Motor neuron (in vitro differentiated cells): ENCODE measurements around the gene DIAPH3. TPM values are rescaled to one million over a fixed set of nuclear protein-coding genes. Genes with fewer than 3 reads are reported as not detected.

Source experiments
- ATAC-seq, 8 experiments: fragments of 200-7000 bp; cut with Tn5 transposase; replicated peaks in 6 of 8; 2 replicates each; pipeline ENCODE4 v1.8.0; 2021; ENCODE audit warnings: mild to moderate bottlenecking in 8 of 8, moderate library complexity in 8 of 8
- H3K27ac ChIP-seq, 2 donors: fragments of 250-450 bp; sonication (Bioruptor Pico); 2 replicates each; pipeline ENCODE4 v1.9.0; 2021; ENCODE audit warnings: antibody characterized with exemption in 2 of 2, mild to moderate bottlenecking in 2 of 2, moderate library complexity in 1 of 2
- H3K4me1 ChIP-seq, 2 donors: fragments of 250-450 bp; sonication (Bioruptor Pico); replicated peaks in 1 of 2; 2 replicates each; pipeline ENCODE4 v1.6.1; 2021; ENCODE audit warnings: antibody characterized with exemption in 2 of 2, mild to moderate bottlenecking in 2 of 2, moderate library complexity in 1 of 2
- H3K4me3 ChIP-seq, 5 donors: fragments of 250-450 bp; sonication (Bioruptor Pico); 2 replicates each; pipeline ENCODE4 v1.9.0; 2021; ENCODE audit warnings: antibody characterized with exemption in 5 of 5, mild to moderate bottlenecking in 5 of 5, moderate library complexity in 4 of 5
- WGBS, 10 experiments: fragments of 450-650 bp; shearing (Covaris generic); methylation state at CpG; one replicate each; pipeline ENCODE4 v1.0.0; 2022; 5-methylcytosine and 5-hydroxymethylcytosine counted together
- in situ Hi-C, 9 experiments: fragments of 400-800 bp; cut with MboI; loops; one replicate each; pipeline ENCODE4 v1.15.0; 2021; ENCODE audit warnings: low sequenced_read_pairs in 9 of 9, low pct_unique_long_range_greater_than_20kb in 2 of 9; ENCODE audit not compliant: unreplicated experiment in 9 of 9
- total RNA-seq, 8 experiments: library from RNA; unstranded; fragments of 300-600 nt; gene quantifications; 2 replicates each; pipeline versions ENCODE4 v1.2.3 to v1.2.4, GENCODE V29; 2022

Gene DIAPH3
- total RNA-seq, 8 experiments from 2014 or later = 0.25 to 11.2 (median 3.4) TPM

DNA sequence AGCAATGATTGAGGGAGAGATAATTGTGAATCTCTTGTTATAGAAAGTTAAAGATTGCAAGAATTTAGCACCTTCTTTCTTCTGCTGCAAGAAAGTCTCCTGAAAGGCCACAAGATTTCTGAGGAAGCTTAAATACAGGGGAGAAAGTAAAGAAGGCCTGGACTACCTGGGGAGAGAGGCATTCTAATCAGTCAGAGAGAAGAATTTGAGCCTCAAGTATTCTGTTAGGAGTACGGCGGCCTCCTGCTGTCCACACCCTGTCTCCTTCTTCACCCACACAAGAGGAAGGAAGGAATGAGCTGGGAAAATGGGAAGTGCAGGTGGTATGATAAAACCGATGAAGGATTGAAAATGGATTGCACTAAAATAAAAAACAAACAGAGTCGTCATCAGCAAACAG lies 474.7 kb downstream of the DIAPH3 start:
- WGBS, 10 experiments = 62 to 94% (median 83%) methylated on average over 2 to 4 of the region's 4 CpGs
- in situ Hi-C loops = loop anchor here in 3 of 9 experiments (10.0 to 25.0 kb wide), 5 partner anchors 86 to 648 kb away; no protein-coding TSS in a partner anchor
- H3K27ac ChIP-seq = no peak overlapping the region
- no peak overlapping the region for H3K4me3 ChIP-seq
- peaks cover 7 to 21% of the 10 kb centered on the region in 2 donors for H3K4me1 ChIP-seq
- ATAC-seq = no peak

DNA sequence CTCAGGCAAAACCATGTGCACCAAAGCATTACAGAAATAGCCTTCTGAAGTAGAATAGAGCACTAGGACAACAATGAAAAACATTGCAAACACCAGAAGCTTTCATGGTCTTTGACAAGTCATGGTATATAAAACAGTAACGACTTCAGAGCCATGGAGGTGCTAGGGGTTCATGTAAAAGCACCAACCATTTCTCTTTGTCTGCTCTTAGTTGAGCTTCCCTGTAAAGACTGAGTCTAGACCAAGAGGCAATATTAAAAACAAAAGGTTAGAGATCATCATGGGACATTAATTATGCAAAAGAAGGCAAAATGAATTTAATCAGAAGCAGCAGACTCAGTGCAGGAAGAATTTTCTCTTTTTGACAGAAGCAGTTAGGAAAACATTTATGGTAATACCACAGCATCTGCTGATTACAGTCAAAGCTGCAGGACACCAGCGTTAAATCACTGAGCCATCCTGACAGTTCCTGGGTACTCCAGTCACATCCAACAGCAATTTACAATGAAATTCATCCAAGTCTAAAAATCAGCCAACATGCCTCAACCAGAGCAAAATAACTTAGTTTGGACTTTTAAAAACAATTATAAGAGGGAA lies 476.8 kb downstream of the DIAPH3 start:
- ATAC-seq = peak in 7 of 8 experiments; percentile 28 to 82 (median 60)
- WGBS, 10 experiments = 0 to 60% (median 30%) methylated on average over 2 of the region's 2 CpGs; no CpG with 5 or more reads in 1 of the 10 experiments
- peaks cover 7 to 21% of the 10 kb centered on the region in 2 donors for H3K4me1 ChIP-seq
- H3K4me3 ChIP-seq = no peak overlapping the region
- in situ Hi-C loops = loop anchor here in 3 of 9 experiments (10.0 to 25.0 kb wide), 5 partner anchors 88 to 650 kb away; no protein-coding TSS in a partner anchor
- H3K27ac ChIP-seq = no peak overlapping the region

DNA sequence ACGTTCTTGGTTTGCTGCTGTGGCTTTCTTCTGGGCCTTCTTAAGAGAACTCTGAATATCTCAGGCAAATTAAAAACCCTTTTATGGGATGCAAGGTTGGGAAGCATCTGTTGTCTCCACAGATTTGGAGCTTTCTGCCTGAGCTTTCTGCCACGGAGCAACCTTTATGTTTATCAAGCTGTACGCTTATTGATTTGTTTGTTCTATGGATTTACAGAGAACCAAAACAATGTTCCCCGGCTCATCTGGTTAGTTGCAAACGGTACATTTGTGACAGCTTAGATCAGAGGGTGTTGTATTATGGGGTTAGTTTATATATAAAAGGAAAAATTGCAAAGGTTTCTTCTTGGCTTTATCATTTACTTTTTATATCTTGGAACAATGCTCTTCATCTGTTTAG lies 479.6 kb downstream of the DIAPH3 start:
- no peak overlapping the region for H3K27ac ChIP-seq
- H3K4me1 ChIP-seq = peaks cover 10 to 12% of the 10 kb centered on the region in 2 donors
- H3K4me3 ChIP-seq = no peak overlapping the region
- in situ Hi-C loops = loop anchor here in 3 of 9 experiments (10.0 to 25.0 kb wide), 5 partner anchors 91 to 653 kb away; no protein-coding TSS in a partner anchor
- WGBS, 10 experiments = 67 to 100% (median 89%) methylated on average over 2 to 5 of the region's 5 CpGs; no CpG with 5 or more reads in 2 of the 10 experiments
- no peak for ATAC-seq

DNA sequence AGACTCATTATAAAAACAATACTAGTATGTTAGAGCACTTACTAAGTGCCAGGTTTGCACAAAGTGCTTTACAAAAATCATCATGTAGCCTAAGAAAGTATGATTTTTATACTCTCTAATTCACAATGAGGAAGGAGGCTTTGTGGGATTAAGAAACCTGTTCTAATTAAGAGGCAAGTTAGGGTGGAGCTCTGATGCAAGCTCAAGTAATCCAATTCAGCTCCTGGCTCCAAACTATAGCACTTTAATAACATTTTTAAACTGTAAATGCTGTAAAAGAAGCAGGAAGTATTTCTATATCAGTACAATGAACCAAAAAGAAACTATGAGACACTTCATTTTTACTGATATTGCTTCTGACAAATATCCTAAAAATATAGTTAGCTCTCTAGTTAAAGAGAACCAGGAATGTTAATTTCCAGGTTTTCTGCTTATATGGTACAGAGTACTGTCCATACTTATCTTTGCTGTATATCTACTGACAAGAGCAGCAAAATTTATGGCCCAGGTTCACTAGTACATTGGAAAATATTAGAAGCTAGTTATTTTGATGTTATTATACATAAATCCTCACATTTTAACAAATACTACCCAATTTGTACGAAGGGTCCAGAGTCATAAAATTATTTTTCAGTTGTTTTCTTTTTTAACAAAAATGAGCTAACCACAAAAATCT lies 482.0 kb downstream of the DIAPH3 start:
- ATAC-seq = no peak
- Histone ChIP-seq H3K27ac (no peak overlapping the region), H3K4me1 (peaks cover 7% of the 10 kb centered on the region in 2 donors), H3K4me3 (no peak overlapping the region)
- 88 to 100% (median 90%) methylated on average over 1 of the region's 1 CpG; no CpG with 5 or more reads in 6 of the 10 experiments for WGBS, 10 experiments
- in situ Hi-C loops = loop anchor here in 3 of 9 experiments (10.0 to 25.0 kb wide), 5 partner anchors 93 to 656 kb away; no protein-coding TSS in a partner anchor

DNA sequence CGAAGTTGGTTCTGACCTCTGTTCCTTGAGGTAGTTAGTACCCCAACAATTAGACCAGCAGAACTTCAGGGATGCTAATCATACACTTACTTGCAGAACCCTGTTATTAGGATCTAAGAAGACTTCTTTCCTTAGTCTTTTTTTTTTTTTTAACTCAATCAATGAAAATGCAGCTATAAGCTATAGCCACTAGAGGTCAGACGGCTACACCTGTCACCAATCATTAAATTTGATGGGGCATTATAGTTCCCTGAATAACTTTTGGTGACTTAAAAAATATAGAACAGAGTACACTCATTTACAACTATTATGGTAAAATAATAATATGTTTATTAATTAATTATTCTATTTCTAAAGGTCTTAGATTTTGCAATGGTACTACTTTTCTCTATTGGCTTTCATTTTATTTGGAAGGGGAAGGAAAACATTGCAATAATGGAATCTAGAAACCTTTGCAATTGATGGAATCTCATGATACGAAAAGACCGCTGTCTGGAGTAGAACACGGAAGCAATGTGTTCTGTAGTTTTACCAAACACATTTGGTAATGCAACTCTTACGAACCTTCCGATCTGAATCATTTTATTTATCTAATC lies 483.2 kb downstream of the DIAPH3 start:
- no peak overlapping the region for H3K27ac ChIP-seq
- no peak overlapping the region for H3K4me3 ChIP-seq
- peaks cover 4 to 5% of the 10 kb centered on the region in 2 donors for H3K4me1 ChIP-seq
- 0 to 96% (median 78%) methylated on average over 1 to 7 of the region's 7 CpGs for WGBS, 10 experiments
- in situ Hi-C loops = loop anchor here in 3 of 9 experiments (10.0 to 25.0 kb wide), 5 partner anchors 94 to 657 kb away; no protein-coding TSS in a partner anchor
- ATAC-seq = no peak

DNA sequence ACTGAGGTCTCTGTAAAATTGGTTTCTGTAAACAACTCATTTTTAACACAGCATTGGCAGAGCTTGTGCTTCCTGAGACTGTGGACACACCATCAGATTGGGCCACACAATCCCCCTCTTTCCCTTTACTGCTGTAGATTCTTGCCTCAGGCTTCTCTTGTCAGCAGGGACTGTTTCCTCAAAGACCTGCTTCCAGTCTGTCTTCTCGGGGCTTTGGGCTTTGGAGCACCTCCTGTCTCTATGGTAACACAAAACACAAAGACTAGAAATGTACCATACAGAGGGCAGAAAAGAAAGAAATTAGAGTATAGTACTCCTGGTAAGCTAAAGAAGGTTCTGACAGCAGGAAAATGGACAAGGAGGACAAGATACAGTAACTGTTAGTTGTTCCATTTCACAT lies 484.5 kb downstream of the DIAPH3 start:
- Histone ChIP-seq H3K4me3 (no peak overlapping the region), H3K27ac (no peak overlapping the region), H3K4me1 (peaks cover 4 to 5% of the 10 kb centered on the region in 2 donors)
- peak in 5 of 8 experiments; percentile 29 to 73 (median 42) for ATAC-seq
- 0 to 14% (median 0%) methylated on average over 1 of the region's 1 CpG; no CpG with 5 or more reads in 2 of the 10 experiments for WGBS, 10 experiments
- in situ Hi-C loops = loop anchor here in 3 of 9 experiments (10.0 to 25.0 kb wide), 4 partner anchors 233 to 658 kb away; no protein-coding TSS in a partner anchor

DNA sequence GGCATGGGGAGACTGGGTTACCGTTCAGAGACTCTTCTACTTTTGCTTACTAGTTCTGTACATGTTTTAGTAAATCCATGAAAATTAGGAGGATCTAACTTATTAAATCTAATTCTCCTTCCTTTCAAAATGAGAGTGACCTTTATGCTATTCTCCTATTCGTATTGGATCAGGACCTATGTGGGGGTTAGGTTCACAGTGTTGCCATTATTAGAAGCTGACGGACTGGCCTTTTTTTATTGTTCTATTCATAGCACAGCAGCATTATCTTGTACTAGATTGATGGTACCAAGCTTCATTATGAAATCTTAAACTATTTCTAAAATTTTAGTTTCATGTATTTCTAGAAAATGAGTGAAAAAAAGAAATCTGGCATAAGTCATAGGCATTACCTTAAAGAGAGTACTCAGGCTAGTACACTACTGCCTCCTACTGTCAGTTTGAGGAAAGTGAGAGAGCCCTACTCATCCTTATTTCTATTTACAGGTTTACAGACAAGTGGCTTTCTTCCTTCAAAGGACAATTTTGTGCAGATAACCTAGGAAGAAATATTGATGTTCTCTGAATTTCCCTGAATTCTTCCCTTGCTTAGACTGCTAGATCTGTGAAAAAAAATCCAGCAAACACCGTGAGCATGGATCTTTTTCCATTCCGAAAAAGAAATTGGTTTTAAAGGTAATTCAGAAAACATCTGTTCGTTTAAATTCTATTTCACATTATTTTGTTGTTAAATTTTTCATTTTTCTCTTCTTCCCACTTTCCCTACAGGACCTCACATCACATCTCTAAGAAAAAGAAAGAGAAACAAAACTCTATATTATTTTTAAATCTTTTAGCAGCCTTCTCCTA lies 485.5 kb downstream of the DIAPH3 start:
- WGBS, 10 experiments = 52 to 100% (median 80%) methylated on average over 1 to 6 of the region's 6 CpGs
- ATAC-seq = peak; percentile 47 to 84 (median 72)
- Histone ChIP-seq H3K4me1 (peaks cover 4 to 5% of the 10 kb centered on the region in 2 donors), H3K27ac (no peak overlapping the region), H3K4me3 (no peak overlapping the region)
- in situ Hi-C loops = loop anchor here in 3 of 9 experiments (10.0 to 25.0 kb wide), 4 partner anchors 234 to 659 kb away; no protein-coding TSS in a partner anchor

DNA sequence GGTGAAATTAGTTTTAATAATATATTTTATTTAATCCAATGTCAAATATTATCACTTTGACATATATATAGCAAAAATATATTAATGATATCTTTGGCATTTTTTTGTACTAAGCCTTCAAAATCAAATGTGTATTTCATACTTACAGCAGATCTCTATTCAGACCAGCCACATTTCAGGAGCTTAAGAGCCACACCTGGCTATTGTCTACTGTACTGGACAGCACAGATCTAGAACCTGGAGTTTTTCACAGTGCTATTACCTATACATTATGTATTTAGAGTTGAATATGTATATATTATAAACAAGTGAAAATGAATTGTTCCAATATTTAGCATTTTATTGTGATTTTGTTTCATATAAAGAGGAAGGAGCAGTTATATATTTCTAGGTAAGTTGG lies 486.3 kb downstream of the DIAPH3 start:
- ATAC-seq = no peak
- in situ Hi-C loops = loop anchor here in 3 of 9 experiments (10.0 to 25.0 kb wide), 4 partner anchors 235 to 660 kb away; no protein-coding TSS in a partner anchor
- Histone ChIP-seq H3K4me1 (peaks cover 4 to 5% of the 10 kb centered on the region in 2 donors), H3K27ac (no peak overlapping the region), H3K4me3 (no peak overlapping the region)

DNA sequence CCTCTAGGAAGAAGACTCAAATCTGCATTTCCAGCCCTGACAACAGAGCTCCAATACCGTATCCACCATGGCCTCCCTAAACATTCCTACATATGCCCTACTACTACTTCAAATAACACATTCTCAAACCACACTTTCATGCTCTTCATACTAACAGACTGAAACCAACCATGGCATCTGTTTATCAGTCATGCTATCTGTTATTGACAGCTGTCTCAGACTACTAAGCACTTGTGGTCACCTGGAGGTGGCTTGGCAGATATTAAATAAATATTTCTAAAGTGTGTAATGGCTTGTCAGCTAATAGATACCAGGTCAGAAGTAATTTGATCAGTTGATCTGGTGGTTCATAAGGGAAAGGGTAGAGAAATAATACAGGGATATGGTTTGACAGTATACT lies 489.1 kb downstream of the DIAPH3 start:
- 56 to 100% (median 100%) methylated on average over 1 of the region's 1 CpG; no CpG with 5 or more reads in 4 of the 10 experiments for WGBS, 10 experiments
- H3K4me1 ChIP-seq = peaks cover 4 to 5% of the 10 kb centered on the region in 2 donors
- no peak for ATAC-seq
- no peak overlapping the region for H3K27ac ChIP-seq
- in situ Hi-C loops = loop anchor here in 3 of 9 experiments (10.0 to 25.0 kb wide), 4 partner anchors 238 to 663 kb away; no protein-coding TSS in a partner anchor
- H3K4me3 ChIP-seq = no peak overlapping the region

DNA sequence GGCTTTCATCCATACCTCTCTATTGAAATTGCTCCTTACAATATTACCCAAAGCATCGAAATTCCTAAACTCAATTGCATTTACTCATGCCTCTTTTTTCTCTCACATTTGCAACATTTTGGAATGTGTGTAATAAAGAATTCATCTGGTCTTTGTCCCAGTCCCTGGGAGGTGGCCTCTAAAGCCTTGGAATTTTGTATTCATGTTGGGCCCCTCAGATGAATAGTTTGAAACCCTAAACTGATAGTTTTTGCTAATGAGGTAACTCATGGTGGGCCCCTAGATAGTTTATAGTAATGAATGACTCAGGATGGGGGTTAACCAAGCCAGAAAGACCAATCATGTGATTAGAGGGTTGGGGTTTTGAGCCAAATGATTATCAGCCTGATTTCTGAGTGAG lies 490.4 kb downstream of the DIAPH3 start:
- no peaks in the 10 kb centered on the region for H3K4me1 ChIP-seq
- in situ Hi-C loops = loop anchor here in 2 of 9 experiments (10.0 to 25.0 kb wide), 2 partner anchors 278 to 286 kb away; no protein-coding TSS in a partner anchor
- no peak overlapping the region for H3K4me3 ChIP-seq
- ATAC-seq = no peak
- H3K27ac ChIP-seq = no peak overlapping the region
- 40 to 89% (median 63%) methylated on average over 1 of the region's 1 CpG; no CpG with 5 or more reads in 4 of the 10 experiments for WGBS, 10 experiments

DNA sequence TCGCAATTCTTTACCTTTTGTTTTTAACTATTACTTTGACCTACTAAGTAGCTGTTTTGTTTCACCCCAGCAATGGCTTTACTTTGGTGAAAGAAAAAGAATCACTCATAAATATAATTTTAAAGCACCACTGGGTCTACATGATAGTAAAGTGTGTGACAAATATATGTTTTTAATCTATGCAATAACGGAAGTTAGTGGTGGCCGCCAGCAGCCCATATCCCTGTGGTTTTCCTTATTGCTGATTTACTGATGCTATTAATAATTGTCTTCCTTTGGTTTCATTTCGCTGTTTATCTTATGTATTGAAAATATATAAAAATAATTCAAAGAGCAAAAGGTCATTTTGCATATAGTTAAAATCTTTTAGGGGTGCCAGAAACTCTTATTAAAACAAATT lies 491.3 kb downstream of the DIAPH3 start:
- Histone ChIP-seq H3K4me1 (no peaks in the 10 kb centered on the region), H3K4me3 (no peak overlapping the region), H3K27ac (no peak overlapping the region)
- in situ Hi-C loops = loop anchor here in 2 of 9 experiments (10.0 to 25.0 kb wide), 2 partner anchors 278 to 285 kb away; no protein-coding TSS in a partner anchor
- no peak for ATAC-seq
- 50 to 100% (median 95%) methylated on average over 1 to 4 of the region's 4 CpGs for WGBS, 10 experiments

DNA sequence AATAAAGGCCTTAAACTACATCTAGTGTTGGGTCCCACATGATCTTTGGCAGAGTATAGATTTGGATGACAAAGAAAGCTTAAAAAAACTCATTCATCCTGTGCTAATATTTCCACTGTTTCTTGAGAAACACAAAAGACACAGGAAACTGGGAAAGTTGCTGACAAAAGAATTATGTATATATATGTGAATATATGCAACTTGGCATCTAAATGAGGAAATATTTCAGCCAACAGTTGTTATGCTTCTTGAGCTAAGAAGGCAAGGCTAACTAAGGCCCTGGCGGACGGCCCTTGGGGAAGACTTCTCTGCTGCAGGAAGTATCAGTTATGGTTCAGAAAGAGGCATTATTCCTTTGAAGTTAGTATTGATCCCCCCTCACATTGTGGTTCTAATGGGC lies 491.8 kb downstream of the DIAPH3 start:
- H3K27ac ChIP-seq = no peak overlapping the region
- no peak overlapping the region for H3K4me3 ChIP-seq
- no peaks in the 10 kb centered on the region for H3K4me1 ChIP-seq
- 60 to 94% (median 92%) methylated on average over 1 to 2 of the region's 2 CpGs; no CpG with 5 or more reads in 6 of the 10 experiments for WGBS, 10 experiments
- in situ Hi-C loops = loop anchor here in 2 of 9 experiments (10.0 to 25.0 kb wide), 2 partner anchors 277 to 285 kb away; no protein-coding TSS in a partner anchor
- ATAC-seq = peak in 3 of 8 experiments; percentile 48 to 70 (median 63)
